NOMO-1 (cell line): Measurements from ENCODE around the gene GGTLC3.
"Not testable (repeated sequence)": the region's sequence is repeated elsewhere in the genome, so short reads cannot be mapped to it uniquely, and the experiment has no call there.

Source experiments
- DNase-seq, 2 experiments: peaks; one replicate each; lab custom pipeline; 2025; ENCODE audit not compliant: unreplicated experiment in 2 of 2; lab: John Stamatoyannopoulos, UW

Gene GGTLC3

DNA sequence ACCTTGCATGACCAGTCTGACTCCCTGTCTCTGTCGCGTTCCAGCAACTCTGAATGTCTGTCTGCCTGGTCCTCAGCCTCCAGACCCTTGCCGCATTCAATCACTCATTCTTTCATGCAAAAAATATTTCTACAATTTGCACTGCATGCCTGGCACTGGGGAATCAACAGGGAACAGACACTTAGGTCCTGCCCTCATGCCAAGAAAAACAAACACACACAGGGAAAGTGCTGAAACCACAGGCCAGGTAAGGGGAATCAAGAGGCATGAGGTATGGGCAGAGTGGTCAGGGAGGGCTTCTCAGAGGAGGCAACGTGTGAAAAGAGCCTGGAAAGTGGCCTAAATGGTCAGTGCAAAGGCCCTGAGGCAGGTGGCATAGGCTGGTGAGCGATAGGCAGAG is at the start of gene GGTLC3:
Gene GGTLC3 (minus strand): TSS at position 101 of the 400 bp plus-strand sequence. CDS start 264 bp downstream, outside the sequence.
- not testable (repeated sequence) for DNase-seq

GRCh38 chr22:18560099-18560974 is 42.4 kb upstream of the GGTLC3 start:
- DNase-seq: not testable (repeated sequence)

- not testable (repeated sequence) for DNase-seq
Measured at GRCh38 chr22:18558939-18559338, 41.0 kb upstream of the GGTLC3 start.

- not testable (repeated sequence) for DNase-seq
Measured at GRCh38 chr22:18558516-18558915, 40.6 kb upstream of the GGTLC3 start.

- DNase-seq: not testable (repeated sequence)
Measured at GRCh38 chr22:18554280-18555256, 36.6 kb upstream of the GGTLC3 start.

DNA sequence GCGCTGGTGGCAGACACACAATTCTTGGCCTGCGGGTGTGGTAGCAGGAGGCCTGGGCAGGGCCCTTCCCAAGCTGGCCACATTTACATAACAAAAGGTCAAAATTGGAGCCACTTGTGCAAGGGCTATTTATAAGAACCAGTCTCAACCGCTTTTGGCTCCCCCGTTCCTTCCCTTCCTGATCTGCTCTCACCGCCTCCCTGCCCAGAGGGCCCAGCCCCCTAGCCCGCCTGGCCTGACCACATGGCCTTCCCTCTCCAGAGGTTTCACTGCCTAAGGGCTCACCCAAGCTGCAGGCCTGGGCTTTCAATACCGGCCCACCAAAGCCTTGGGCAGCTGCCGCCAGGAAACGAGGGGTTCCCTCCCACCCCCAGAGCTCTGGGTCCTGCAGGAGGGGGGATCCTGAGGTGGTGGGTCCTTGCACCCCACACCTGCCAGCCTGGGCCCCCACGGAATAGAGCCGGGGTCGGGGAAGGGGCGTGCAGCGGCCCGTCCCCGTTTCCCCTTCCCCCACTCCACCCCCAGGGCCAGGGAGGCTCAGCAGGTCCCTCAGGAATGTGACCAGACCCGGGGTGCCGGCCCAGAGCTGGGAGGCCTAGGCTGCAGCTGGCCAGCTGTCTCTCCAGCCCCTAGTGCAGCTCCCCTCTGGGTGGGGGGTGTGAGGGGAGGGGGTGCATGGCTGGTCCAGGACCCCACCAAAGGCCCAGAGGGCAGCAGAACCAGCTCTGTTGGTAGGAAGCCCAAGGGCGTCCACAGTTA is 35.1 kb upstream of the GGTLC3 start:
- DNase-seq: not testable (repeated sequence)

DNA sequence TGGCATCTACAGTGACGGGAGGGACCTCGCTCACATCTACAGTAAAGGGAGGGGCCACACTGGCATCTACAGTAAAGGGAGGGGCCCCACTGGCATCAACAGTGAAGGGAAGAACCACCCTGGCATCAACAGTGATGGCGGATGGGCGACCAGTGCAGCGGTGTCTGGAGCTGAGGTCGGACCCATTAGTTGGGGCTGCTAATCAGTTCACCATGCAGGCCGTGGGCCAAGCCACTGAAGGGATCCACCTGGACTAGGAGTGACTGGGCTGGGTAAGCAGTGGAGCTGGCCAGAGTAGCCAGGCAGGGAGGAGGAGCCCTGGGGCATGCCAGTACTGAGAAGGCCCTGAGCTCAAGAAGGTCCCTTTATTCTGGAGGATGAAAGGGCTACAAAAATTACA is 33.1 kb upstream of the GGTLC3 start:
- DNase-seq: not testable (repeated sequence)

DNA sequence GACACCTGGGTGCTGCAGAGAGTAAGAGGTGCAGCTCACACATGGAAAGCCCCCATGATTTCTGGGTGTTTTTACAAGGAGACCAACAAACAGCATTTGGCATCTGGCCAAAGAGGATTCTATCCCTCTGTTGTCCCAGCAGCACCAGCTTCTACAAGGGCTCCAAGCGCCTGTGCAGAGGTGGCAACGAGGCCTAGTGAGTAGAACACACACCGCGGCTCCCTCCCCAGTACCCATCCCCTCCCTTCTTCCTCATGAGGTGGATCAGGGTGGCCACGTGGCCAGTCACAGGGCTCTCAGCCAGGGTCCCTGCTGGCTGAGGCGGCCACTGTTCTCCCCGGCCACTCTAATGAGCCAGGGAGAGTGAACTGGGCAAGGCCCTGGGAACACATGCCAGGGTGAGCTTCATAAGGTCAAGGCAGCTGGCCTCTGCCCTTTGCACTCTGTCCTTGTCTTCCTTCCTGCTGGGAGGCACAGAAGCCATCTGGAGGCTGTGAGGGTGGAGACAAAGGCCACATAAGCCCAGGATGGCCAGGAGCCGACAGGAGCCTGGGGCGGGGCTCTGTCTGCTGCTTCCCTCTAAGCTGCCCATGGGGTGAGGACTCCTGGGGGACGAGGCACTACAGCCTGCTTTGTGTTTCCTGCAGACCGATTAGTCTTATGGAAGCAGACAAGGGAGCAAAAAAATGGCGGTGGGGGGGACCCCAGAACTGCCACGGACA is 31.7 kb upstream of the GGTLC3 start:
- DNase-seq: not testable (repeated sequence)

GRCh38 chr22:18544615-18545014 is 26.7 kb upstream of the GGTLC3 start:
- DNase-seq: not testable (repeated sequence)

- not testable (repeated sequence) for DNase-seq
Measured at GRCh38 chr22:18543400-18543799, 25.4 kb upstream of the GGTLC3 start.

DNA sequence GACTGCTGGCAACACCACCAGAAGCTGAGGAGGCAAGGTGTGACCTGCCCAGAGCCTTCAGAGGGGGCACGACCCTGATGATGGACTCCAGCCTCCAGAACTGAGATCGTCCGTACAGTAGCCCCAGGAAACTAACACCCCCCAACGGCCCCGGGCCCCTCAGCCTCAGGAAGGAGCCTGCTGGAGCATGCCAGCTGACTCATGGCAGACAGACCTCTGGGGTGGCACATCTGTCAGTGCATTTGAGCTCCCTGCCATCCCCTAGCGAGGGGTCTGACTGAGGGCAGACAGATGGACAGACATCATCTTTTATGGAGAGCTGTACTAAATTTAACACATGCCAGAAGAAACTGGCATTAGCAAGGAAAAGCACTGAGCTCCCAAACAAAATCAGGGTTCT is 22.0 kb upstream of the GGTLC3 start:
- not testable (repeated sequence) for DNase-seq

DNA sequence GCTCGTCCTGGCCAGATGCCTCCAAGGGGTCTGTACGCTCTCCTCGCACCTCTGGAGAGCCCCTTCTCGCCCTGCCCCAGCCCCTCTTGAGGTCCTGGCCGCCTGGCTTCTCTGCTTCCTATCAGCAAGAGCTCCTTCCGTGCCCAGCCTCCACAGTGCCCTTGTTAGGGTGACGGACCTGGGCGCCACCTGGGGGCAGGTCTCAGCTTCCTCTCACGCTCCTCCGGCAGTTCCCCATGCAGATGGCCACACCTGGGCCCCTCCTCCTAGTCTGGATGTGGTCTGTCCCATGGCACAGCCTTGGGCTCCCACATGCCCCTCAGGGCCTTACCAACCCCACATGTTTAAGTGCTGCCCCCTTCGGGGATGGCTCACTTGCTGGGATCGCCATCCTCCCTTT is 16.4 kb upstream of the GGTLC3 start:
- DNase-seq: not testable (repeated sequence)

GRCh38 chr22:18533633-18534032 is 15.7 kb upstream of the GGTLC3 start:
- not testable (repeated sequence) for DNase-seq

GRCh38 chr22:18529416-18530145 is 11.6 kb upstream of the GGTLC3 start:
- DNase-seq: not testable (repeated sequence)

DNA sequence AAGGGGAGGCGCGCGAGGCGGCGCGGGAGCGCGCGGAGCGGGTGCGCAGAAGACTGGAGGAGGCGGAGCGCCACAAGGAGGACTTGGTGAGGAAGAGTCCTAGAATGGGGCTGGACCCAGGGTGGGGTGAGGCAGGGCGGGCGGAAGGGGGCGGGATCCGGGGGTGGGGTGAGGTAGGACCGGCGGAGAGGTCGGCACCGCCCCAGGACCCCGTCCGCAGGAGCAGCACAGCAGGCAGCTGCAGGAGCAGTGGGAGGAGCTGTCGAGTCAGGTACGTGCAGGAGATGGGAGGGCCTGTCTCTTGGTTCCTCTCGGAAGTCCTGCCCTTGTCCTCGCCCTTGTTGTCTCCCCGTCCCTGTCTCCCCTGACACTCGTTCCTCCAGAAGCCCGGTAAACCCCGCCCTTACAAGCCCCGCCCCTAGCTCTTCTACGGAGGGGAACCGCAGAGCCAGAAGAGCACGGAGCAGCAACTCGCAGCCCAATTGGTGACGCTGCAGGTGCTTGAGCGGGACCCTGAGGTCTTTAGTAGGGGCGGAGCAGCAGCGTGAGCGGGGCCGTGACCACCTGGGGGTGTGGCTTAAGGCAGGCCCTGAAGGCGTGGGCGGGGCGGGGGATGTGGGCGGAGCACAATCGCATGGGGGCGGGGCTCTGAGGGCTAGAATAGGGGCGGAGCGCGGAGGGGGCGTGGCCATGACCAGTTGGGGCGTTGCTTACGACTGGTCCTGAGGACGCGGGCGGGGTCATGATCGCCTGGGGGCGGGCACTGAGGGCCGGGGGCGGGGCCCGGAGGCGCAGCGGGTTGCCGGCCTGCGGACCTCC is 10.8 kb upstream of the GGTLC3 start:
- DNase-seq: not testable (repeated sequence)

GRCh38 chr22:18527752-18528596 is 10.0 kb upstream of the GGTLC3 start, which contains the start of gene TMEM191B:
TSS of gene TMEM191B (plus strand) at chr22:18527802. CDS start at chr22:18527981, 179 bp downstream.
- DNase-seq: not testable (repeated sequence)

DNA sequence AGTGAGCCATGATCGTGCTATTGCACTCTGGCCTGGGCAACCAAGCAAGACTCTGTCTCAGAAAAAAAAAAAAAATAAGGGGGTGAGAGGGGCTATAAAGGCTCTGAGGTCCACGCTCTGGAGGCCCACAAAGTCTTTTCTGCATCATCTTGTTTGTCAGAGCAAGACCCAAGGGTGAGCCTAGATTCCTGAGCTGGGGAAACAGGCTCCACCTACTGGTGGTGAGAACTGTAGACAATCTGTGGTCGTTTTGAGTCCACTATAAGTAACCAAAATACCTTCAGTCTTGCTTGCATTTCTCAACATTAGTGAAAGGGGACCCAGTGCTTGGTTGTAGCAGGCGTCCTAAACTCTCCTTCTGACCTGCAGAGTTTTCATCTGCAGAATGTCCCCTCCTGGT is 5.4 kb upstream of the GGTLC3 start:
- not testable (repeated sequence) for DNase-seq
